Prostate gland (tissue), 2 donors: Measurements from ENCODE around the gene MT2A. TPM values are rescaled to one million over a fixed set of nuclear protein-coding genes. Genes with fewer than 3 reads are reported as not detected.

Experiments
- DNase-seq: peaks from one replicate; pipeline ENCODE4 v3.0.0-alpha.2; 2019; ENCODE audit warnings: low spot score
- H3K27ac ChIP-seq, 2 donors: fragments of 200-600 bp; sonication (generic); 2 replicates each; pipeline ENCODE4 v1.5.1; 2017 to 2019
- H3K27me3 ChIP-seq: fragments of 200-600 bp; sonication (generic); replicated peaks from 2 replicates; pipeline ENCODE4 v1.5.1; 2019; ENCODE audit not compliant: insufficient read depth
- H3K36me3 ChIP-seq, 2 donors: fragments of 200-600 bp; sonication (generic); 1 replicate in 1 of 2; 2 replicates in 1 of 2; pipeline versions ENCODE4 v1.5.1 to v1.8.1; 2017 to 2019
- H3K4me1 ChIP-seq: fragments of 200-600 bp; sonication (generic); replicated peaks from 2 replicates; pipeline ENCODE4 v1.5.1; 2019
- H3K4me3 ChIP-seq, 2 donors: fragments of 200-600 bp; sonication (generic); 2 replicates each; pipeline ENCODE4 v1.5.1; 2017 to 2019
- H3K9me3 ChIP-seq: fragments of 200-600 bp; sonication (generic); 2 replicates; pipeline ENCODE4 v1.5.1; 2017
- CTCF ChIP-seq, 4 experiments: fragments of 200-600 bp in 2 of 4; fragments of 450-650 bp in 2 of 4; sonication (generic) in 2 of 4; IDR thresholded peaks; 1 replicate in 3 of 4; 2 replicates in 1 of 4; pipeline ENCODE4 v1.5.1; 2016 to 2019; ENCODE audit warnings: antibody characterized with exemption in 4 of 4, mild to moderate bottlenecking in 2 of 4, moderate library complexity in 2 of 4
- POLR2A ChIP-seq: fragments of 450-650 bp; IDR thresholded peaks from one replicate; pipeline ENCODE4 v1.6.1; 2016; ENCODE audit warnings: antibody characterized with exemption, mild to moderate bottlenecking
- POLR2AphosphoS5 ChIP-seq: sonication (generic); formaldehyde crosslinking; IDR thresholded peaks from one replicate; pipeline ENCODE4 v1.6.1; 2017; ENCODE audit warnings: antibody characterized with exemption
- WGBS: methylation state at CpG from one replicate; pipeline ENCODE4 v1.1.5; 2018; 5-methylcytosine and 5-hydroxymethylcytosine counted together
- intact Hi-C: fragments of 100-400 bp; cut with DNase I; formaldehyde crosslinking; loops from one replicate; pipeline ENCODE4 v1.14.2; 2022
- total RNA-seq, 2 donors: library from RNA; depleted of rRNA; stranded (reverse); fragments of >200 nt; gene quantifications; one replicate each; pipeline ENCODE4 v1.1.0, GENCODE V29; 2016

Gene MT2A
- total RNA-seq, 2 donors from 2014 or later: 134 to 214 TPM

GRCh38 chr16:56604966-56605365 is 3.4 kb upstream of the MT2A start:
- Histone ChIP-seq H3K27me3 (no peaks in the 10 kb centered on the region), H3K9me3 (no peaks in the 10 kb centered on the region), H3K36me3 (no peaks in the 10 kb centered on the region), H3K4me3 (no peak overlapping the region), H3K4me1 (peaks cover 17% of the 10 kb centered on the region), H3K27ac (peak overlapping the region in 1 of 2 donors; percentile 86)
- TF ChIP-seq POLR2A (no peak), CTCF (IDR thresholded peaks at IDR 0.05) (no peak), POLR2AphosphoS5 (no peak)
- 88% methylated on average over 4 of the region's 4 CpGs for WGBS
- DNase-seq: no peak
- intact Hi-C loops: loop anchor here (5.0 kb wide), 2 partner anchors 77 to 97 kb away; partner anchors contain the start of gene MT1X

GRCh38 chr16:56605475-56605874 is 2.9 kb upstream of the MT2A start:
- Histone ChIP-seq H3K9me3 (no peaks in the 10 kb centered on the region), H3K4me1 (peaks cover 22% of the 10 kb centered on the region), H3K27me3 (no peaks in the 10 kb centered on the region), H3K4me3 (no peak overlapping the region), H3K27ac (peak overlapping the region; percentile 86 to 90), H3K36me3 (no peaks in the 10 kb centered on the region)
- intact Hi-C loops: loop anchor here (5.0 kb wide), 1 partner anchor 77 kb away; the partner anchor contains the start of gene MT1X
- WGBS: 90% methylated on average over 1 of the region's 1 CpG
- TF ChIP-seq CTCF (IDR thresholded peaks at IDR 0.05) (no peak), POLR2AphosphoS5 (no peak), POLR2A (no peak)
- DNase-seq: no peak

- TF ChIP-seq POLR2AphosphoS5: no peak
- no peak for TF ChIP-seq POLR2A
- TF ChIP-seq CTCF (IDR thresholded peaks at IDR 0.05): no peak
- no peak overlapping the region for H3K4me3 ChIP-seq
- 49% methylated on average over 3 of the region's 3 CpGs for WGBS
- no peaks in the 10 kb centered on the region for H3K9me3 ChIP-seq
- H3K36me3 ChIP-seq: no peaks in the 10 kb centered on the region
- H3K27me3 ChIP-seq: no peaks in the 10 kb centered on the region
- H3K27ac ChIP-seq: peak overlapping the region; percentile 86 to 90
- no peak for DNase-seq
- intact Hi-C loops: loop anchor here (5.0 kb wide), 1 partner anchor 76 kb away; the partner anchor contains the start of gene MT1X
- peaks cover 22% of the 10 kb centered on the region for H3K4me1 ChIP-seq
Observed at GRCh38 chr16:56606071-56606475, 2.3 kb upstream of the MT2A start.

GRCh38 chr16:56606476-56607108 is 1.8 kb upstream of the MT2A start:
- intact Hi-C loops: loop anchor here (5.0 kb wide), 1 partner anchor 76 kb away; the partner anchor contains the start of gene MT1X
- peak overlapping the region; percentile 86 to 90 for H3K27ac ChIP-seq
- H3K9me3 ChIP-seq: no peaks in the 10 kb centered on the region
- WGBS: 6% methylated on average over 8 of the region's 8 CpGs
- H3K27me3 ChIP-seq: no peaks in the 10 kb centered on the region
- no peaks in the 10 kb centered on the region for H3K36me3 ChIP-seq
- peaks cover 22% of the 10 kb centered on the region for H3K4me1 ChIP-seq
- H3K4me3 ChIP-seq: no peak overlapping the region
- peak; percentile 59 for DNase-seq
- TF ChIP-seq CTCF (IDR thresholded peaks at IDR 0.05) (no peak), POLR2AphosphoS5 (peak; percentile 39), POLR2A (no peak)
